HL-60 (cell line): Measurements from ENCODE around the gene PTBP2.

Experiments used
- DNase-seq, 2 experiments: peaks; one replicate each; pipeline ENCODE4 v3.0.0-alpha.2; 2010 to 2020; ENCODE audit warnings: low read depth in 1 of 2, low spot score in 1 of 2
- H3K27ac ChIP-seq: fragments of 250-450 bp; sonication (Bioruptor Pico); replicated peaks from 2 replicates; pipeline ENCODE4 v1.5.1; 2020; ENCODE audit warnings: mild to moderate bottlenecking, moderate library complexity
- H3K27me3 ChIP-seq: fragments of 250-450 bp; sonication (Bioruptor Pico); 2 replicates; pipeline ENCODE4 v1.5.1; 2021; ENCODE audit warnings: mild to moderate bottlenecking, moderate library complexity; ENCODE audit not compliant: insufficient read depth, poor library complexity, severe bottlenecking
- H3K4me3 ChIP-seq: replicated peaks from 2 replicates; pipeline ENCODE4 v1.5.1; 2011; ENCODE audit warnings: mild to moderate bottlenecking, control low read depth, low read length; ENCODE audit not compliant: insufficient read depth
- CTCF ChIP-seq: IDR thresholded peaks from one replicate; pipeline ENCODE4 v1.5.1; 2011; ENCODE audit warnings: low read length, control low read depth, inconsistent platforms; ENCODE audit not compliant: insufficient read depth
- GABPA ChIP-seq: IDR thresholded peaks from 2 replicates; pipeline ENCODE4 v1.6.1; 2012; ENCODE audit warnings: low read depth
- POLR2AphosphoS5 ChIP-seq: IDR thresholded peaks from 2 replicates; pipeline ENCODE4 v1.6.1; 2012; ENCODE audit warnings: low read depth
- SPI1 ChIP-seq: IDR thresholded peaks from 2 replicates; pipeline ENCODE4 v1.6.1; 2012; ENCODE audit warnings: low read depth, mild to moderate bottlenecking, borderline replicate concordance
- TF ChIP-seq, protein P1 (sequence below): IDR thresholded peaks from 2 replicates; pipeline ENCODE4 v1.6.1; 2012; ENCODE audit warnings: low read depth; ENCODE audit not compliant: insufficient replicate concordance

Gene PTBP2

GRCh38 chr1:96808191-96808590, 86.6 kb downstream of the PTBP2 start:
- TF ChIP-seq GABPA, result no peak
- no peak for TF ChIP-seq CTCF
- TF ChIP-seq, protein P1, sequence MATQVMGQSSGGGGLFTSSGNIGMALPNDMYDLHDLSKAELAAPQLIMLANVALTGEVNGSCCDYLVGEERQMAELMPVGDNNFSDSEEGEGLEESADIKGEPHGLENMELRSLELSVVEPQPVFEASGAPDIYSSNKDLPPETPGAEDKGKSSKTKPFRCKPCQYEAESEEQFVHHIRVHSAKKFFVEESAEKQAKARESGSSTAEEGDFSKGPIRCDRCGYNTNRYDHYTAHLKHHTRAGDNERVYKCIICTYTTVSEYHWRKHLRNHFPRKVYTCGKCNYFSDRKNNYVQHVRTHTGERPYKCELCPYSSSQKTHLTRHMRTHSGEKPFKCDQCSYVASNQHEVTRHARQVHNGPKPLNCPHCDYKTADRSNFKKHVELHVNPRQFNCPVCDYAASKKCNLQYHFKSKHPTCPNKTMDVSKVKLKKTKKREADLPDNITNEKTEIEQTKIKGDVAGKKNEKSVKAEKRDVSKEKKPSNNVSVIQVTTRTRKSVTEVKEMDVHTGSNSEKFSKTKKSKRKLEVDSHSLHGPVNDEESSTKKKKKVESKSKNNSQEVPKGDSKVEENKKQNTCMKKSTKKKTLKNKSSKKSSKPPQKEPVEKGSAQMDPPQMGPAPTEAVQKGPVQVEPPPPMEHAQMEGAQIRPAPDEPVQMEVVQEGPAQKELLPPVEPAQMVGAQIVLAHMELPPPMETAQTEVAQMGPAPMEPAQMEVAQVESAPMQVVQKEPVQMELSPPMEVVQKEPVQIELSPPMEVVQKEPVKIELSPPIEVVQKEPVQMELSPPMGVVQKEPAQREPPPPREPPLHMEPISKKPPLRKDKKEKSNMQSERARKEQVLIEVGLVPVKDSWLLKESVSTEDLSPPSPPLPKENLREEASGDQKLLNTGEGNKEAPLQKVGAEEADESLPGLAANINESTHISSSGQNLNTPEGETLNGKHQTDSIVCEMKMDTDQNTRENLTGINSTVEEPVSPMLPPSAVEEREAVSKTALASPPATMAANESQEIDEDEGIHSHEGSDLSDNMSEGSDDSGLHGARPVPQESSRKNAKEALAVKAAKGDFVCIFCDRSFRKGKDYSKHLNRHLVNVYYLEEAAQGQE, result no peak
- TF ChIP-seq POLR2AphosphoS5, result no peak
- no peak for TF ChIP-seq SPI1
- H3K27ac ChIP-seq, result no peak overlapping the region
- DNase-seq, result peak in 1 of 2 experiments; percentile 1
- no peak overlapping the region for H3K4me3 ChIP-seq
- no peaks in the 10 kb centered on the region for H3K27me3 ChIP-seq

DNA sequence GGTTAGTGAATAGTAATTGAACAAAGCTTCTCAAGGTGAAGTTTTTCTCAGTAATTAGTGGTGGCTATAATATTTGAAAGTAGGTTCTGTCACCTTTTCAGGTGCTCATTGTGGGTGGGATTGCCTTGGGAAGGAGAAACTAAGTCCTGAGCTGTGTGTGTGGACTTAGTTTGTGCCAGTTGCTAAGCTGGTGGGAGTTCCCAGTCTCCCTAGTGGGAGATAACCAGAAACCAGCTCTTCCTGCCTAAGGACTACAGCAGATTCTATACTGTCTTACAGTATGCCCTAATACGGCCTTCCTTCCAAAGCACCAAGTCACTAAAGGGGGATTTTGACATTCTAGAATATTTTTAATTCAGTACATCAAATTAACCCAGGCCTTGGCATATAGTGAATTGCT, 94.3 kb downstream of the PTBP2 start:
- H3K27me3 ChIP-seq, result no peaks in the 10 kb centered on the region
- H3K4me3 ChIP-seq, result no peak overlapping the region
- H3K27ac ChIP-seq, result no peak overlapping the region
- no peak for DNase-seq
- no peak for TF ChIP-seq POLR2AphosphoS5
- TF ChIP-seq GABPA, result no peak
- no peak for TF ChIP-seq CTCF
- TF ChIP-seq SPI1, result no peak
- TF ChIP-seq, protein P1, result no peak

DNA sequence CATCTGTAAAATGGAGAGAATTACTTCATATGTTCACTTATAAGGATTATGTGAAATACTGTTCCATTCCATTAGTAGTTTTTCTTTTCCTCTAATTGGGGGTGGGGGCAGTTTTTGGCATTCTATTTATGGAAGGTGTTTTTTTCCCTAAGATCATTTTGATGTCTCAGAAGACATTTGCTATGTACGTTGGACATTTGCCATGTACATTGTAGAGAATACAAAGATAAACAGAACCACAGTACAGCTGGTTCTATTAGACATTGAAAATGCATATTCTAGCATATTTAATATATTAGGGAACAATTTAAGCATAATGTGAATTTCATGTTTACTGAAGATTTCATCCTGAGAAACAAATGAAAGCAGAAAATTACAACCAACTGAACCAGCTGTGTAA, 98.5 kb downstream of the PTBP2 start:
- Histone ChIP-seq H3K27me3 (no peaks in the 10 kb centered on the region), H3K27ac (no peak overlapping the region), H3K4me3 (no peak overlapping the region)
- TF ChIP-seq POLR2AphosphoS5 (no peak), GABPA (no peak), CTCF (no peak), SPI1 (no peak)
- TF ChIP-seq, protein P1, result no peak
- DNase-seq, result no peak
